22Rv1 (cell line): ENCODE results near the gene ZNF524.

Experiments
- ZFX ChIP-seq: fragments of 450-650 bp; IDR thresholded peaks from 2 replicates; pipeline ENCODE4 v1.6.1; 2017; ENCODE audit warnings: antibody characterized with exemption, borderline replicate concordance
- TF ChIP-seq, protein P1 (sequence below): fragments of 450-650 bp; IDR thresholded peaks from 2 replicates; pipeline ENCODE4 v1.5.1; 2017; ENCODE audit warnings: mild to moderate bottlenecking

DNA sequence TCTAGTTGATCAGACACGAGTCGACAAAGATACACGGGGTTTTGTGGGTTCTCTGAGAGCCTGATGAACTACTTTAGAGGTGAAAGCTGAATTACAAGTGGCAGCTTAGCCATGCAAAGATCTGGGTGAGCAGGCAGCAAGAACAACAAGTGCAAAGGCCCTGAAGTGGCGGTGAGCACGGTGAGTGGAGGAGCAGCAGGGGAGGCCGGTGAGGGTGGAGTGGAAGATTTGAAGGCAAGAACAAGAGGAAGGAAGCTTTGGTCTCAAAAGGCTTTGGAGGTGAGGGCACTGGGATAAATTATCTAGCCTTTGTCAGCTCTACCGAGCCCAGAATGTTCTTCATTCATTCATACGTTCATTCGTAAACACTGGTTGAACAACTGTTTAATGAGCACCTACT is 6.7 kb downstream of the ZNF524 start:
- TF ChIP-seq, protein P1, sequence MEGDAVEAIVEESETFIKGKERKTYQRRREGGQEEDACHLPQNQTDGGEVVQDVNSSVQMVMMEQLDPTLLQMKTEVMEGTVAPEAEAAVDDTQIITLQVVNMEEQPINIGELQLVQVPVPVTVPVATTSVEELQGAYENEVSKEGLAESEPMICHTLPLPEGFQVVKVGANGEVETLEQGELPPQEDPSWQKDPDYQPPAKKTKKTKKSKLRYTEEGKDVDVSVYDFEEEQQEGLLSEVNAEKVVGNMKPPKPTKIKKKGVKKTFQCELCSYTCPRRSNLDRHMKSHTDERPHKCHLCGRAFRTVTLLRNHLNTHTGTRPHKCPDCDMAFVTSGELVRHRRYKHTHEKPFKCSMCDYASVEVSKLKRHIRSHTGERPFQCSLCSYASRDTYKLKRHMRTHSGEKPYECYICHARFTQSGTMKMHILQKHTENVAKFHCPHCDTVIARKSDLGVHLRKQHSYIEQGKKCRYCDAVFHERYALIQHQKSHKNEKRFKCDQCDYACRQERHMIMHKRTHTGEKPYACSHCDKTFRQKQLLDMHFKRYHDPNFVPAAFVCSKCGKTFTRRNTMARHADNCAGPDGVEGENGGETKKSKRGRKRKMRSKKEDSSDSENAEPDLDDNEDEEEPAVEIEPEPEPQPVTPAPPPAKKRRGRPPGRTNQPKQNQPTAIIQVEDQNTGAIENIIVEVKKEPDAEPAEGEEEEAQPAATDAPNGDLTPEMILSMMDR, result no peak
- no peak for TF ChIP-seq ZFX
